Sigmoid colon (tissue), 7 donors: ENCODE data around the gene SEC63. TPM values are rescaled to one million over a fixed set of nuclear protein-coding genes. Genes with fewer than 3 reads are reported as not detected.

ENCODE experiments used
- DNase-seq: peaks from one replicate; pipeline ENCODE4 v3.0.0-alpha.2; 2019
- H3K27ac ChIP-seq, 4 donors: fragments of 200-600 bp; sonication (generic); one replicate each; pipeline ENCODE4 v1.5.1; 2016 to 2019; ENCODE audit warnings: mild to moderate bottlenecking in 1 of 4
- H3K27me3 ChIP-seq, 3 donors: fragments of 200-600 bp; sonication (generic); one replicate each; pipeline ENCODE4 v1.5.1; 2019; ENCODE audit warnings: mild to moderate bottlenecking in 1 of 3
- H3K36me3 ChIP-seq, 4 donors: fragments of 200-600 bp; sonication (generic); one replicate each; pipeline ENCODE4 v1.5.1; 2016 to 2019
- H3K4me1 ChIP-seq, 4 donors: fragments of 200-600 bp; sonication (generic); one replicate each; pipeline ENCODE4 v1.5.1; 2017 to 2019
- H3K4me3 ChIP-seq, 4 donors: fragments of 200-600 bp; sonication (generic); one replicate each; pipeline ENCODE4 v1.5.1; 2017 to 2019; ENCODE audit warnings: mild to moderate bottlenecking in 2 of 4, moderate library complexity in 1 of 4
- H3K9me3 ChIP-seq, 4 donors: fragments of 200-600 bp in 3 of 4; sonication (generic) in 3 of 4; one replicate each; pipeline versions ENCODE4 v1.5.1 to v1.6.1; 2013 to 2019
- CTCF ChIP-seq, 4 experiments: fragments of 450-650 bp in 3 of 4; fragments of 200-600 bp in 1 of 4; IDR thresholded peaks; one replicate each; pipeline ENCODE4 v1.5.1; 2016 to 2019; ENCODE audit warnings: antibody characterized with exemption in 4 of 4, mild to moderate bottlenecking in 3 of 4, moderate library complexity in 2 of 4
- EP300 ChIP-seq, 4 donors: sonication (generic); formaldehyde crosslinking; IDR thresholded peaks; one replicate each; pipeline ENCODE4 v1.6.1; 2017; ENCODE audit warnings: antibody characterized with exemption in 4 of 4
- POLR2A ChIP-seq, 2 donors: fragments of 450-650 bp; IDR thresholded peaks; one replicate each; pipeline ENCODE4 v1.6.1; 2016; ENCODE audit warnings: antibody characterized with exemption in 2 of 2, mild to moderate bottlenecking in 2 of 2, moderate library complexity in 2 of 2
- POLR2AphosphoS5 ChIP-seq, 4 donors: sonication (generic); formaldehyde crosslinking; IDR thresholded peaks; one replicate each; pipeline ENCODE4 v1.6.1; 2017; ENCODE audit warnings: antibody characterized with exemption in 4 of 4
- WGBS, 2 donors: extraction: QIAGEN DNeasy Blood & Tissue Kit; methylation state at CpG; one replicate each; pipeline ENCODE4 v1.1.7; 2013; 5-methylcytosine and 5-hydroxymethylcytosine counted together
- intact Hi-C: fragments of 100-400 bp; cut with DNase I; formaldehyde crosslinking; loops from one replicate; pipeline ENCODE4 v1.15.1; 2023
- polyA plus RNA-seq, 3 donors: library from polyadenylated mRNA; stranded (reverse); fragments of 200-250 nt; gene quantifications; one replicate each; pipeline ENCODE4 v1.2.3, GENCODE V29; 2013
- total RNA-seq, 4 donors: library from RNA; depleted of rRNA; stranded (reverse); fragments of >200 nt; gene quantifications; one replicate each; pipeline ENCODE4 v1.1.0, GENCODE V29; 2016
- donor health status: healthy with polysubstance abuse.
- donor health status: Bipolar disorder and iron deficiency.
- donor health status: healthy.

Gene SEC63
- total RNA-seq (10 to 100 TPM; 31.7 to 44.9 (median 33.9) TPM), polyA plus RNA-seq (10 to 100 TPM in 1 of 3 donors, 1 to 10 TPM in 2; 4.9 to 25.6 (median 7.2) TPM)

- TF ChIP-seq EP300 (IDR thresholded peaks at IDR 0.05), result no peak
- TF ChIP-seq POLR2AphosphoS5 (IDR thresholded peaks at IDR 0.05), result peak; percentile 90 to 96 (median 94)
- TF ChIP-seq CTCF (IDR thresholded peaks at IDR 0.05), result no peak
- TF ChIP-seq POLR2A (IDR thresholded peaks at IDR 0.05), result peak; percentile 86 to 87
- Histone ChIP-seq H3K27me3 (no peaks in the 10 kb centered on the region), H3K27ac (peak within 1 kb of the TSS; percentile 87 to 95 (median 92)), H3K36me3 (no peaks in the 10 kb centered on the region), H3K4me1 (peaks cover 0 to 32% (median 30%) of the 10 kb centered on the region in 4 donors), H3K9me3 (no peaks in the 10 kb centered on the region), H3K4me3 (peak within 1 kb of the TSS; percentile 79 to 92 (median 90))
- WGBS, 2 donors, result 0% methylated on average over 69 of the region's 69 CpGs
- DNase-seq, result peak; percentile 98
- intact Hi-C loops, result loop anchor here (2.0 to 5.0 kb wide), 4 partner anchors 117 to 1134 kb away; partner anchors contain the start of genes OSTM1, SESN1 and SNX3
These were observed at the start of gene SEC63 for GRCh38 chr6:107957909-107958688. TSS of gene SEC63 (minus strand) at chr6:107958208. CDS start at chr6:107958009, 199 bp downstream.

- WGBS, 2 donors, result 88 to 92% methylated on average over 3 of the region's 3 CpGs
These were observed 48.0 kb upstream of the SEC63 start for GRCh38 chr6:108005961-108006360.

GRCh38 chr6:108004861-108005260 is 46.9 kb upstream of the SEC63 start:
- Histone ChIP-seq H3K27me3 (no peaks in the 10 kb centered on the region), H3K36me3 (no peaks in the 10 kb centered on the region), H3K27ac (no peak overlapping the region), H3K4me3 (no peak overlapping the region), H3K4me1 (no peaks in the 10 kb centered on the region), H3K9me3 (peaks cover 0 to 6% (median 3%) of the 10 kb centered on the region in 4 donors)
- TF ChIP-seq EP300 (IDR thresholded peaks at IDR 0.05) (no peak), CTCF (IDR thresholded peaks at IDR 0.05) (no peak)
- intact Hi-C loops, result no loop called here
- DNase-seq, result no peak
- 95 to 97% methylated on average over 15 of the region's 15 CpGs for WGBS, 2 donors

More at GRCh38 chr6:108005961-108006360, 48.0 kb upstream of the SEC63 start:
- Histone ChIP-seq H3K27ac (no peak overlapping the region), H3K9me3 (peaks cover 0 to 7% (median 3%) of the 10 kb centered on the region in 4 donors), H3K4me3 (no peak overlapping the region), H3K36me3 (no peaks in the 10 kb centered on the region), H3K27me3 (no peaks in the 10 kb centered on the region), H3K4me1 (no peaks in the 10 kb centered on the region)
- intact Hi-C loops, result no loop called here
- no peak for TF ChIP-seq POLR2A (IDR thresholded peaks at IDR 0.05)
- no peak for TF ChIP-seq POLR2AphosphoS5 (IDR thresholded peaks at IDR 0.05)
- TF ChIP-seq EP300 (IDR thresholded peaks at IDR 0.05), result no peak
- TF ChIP-seq CTCF (IDR thresholded peaks at IDR 0.05), result no peak
- no peak for DNase-seq

- no peaks in the 10 kb centered on the region for H3K36me3 ChIP-seq
- WGBS, 2 donors, result 13 to 54% methylated on average over 9 of the region's 9 CpGs
- TF ChIP-seq EP300 (IDR thresholded peaks at IDR 0.05) (no peak), POLR2A (IDR thresholded peaks at IDR 0.05) (no peak), CTCF (IDR thresholded peaks at IDR 0.05) (no peak), POLR2AphosphoS5 (IDR thresholded peaks at IDR 0.05) (no peak)
- no peak overlapping the region for H3K27ac ChIP-seq
- H3K9me3 ChIP-seq, result no peaks in the 10 kb centered on the region
- no peaks in the 10 kb centered on the region for H3K4me1 ChIP-seq
- no peaks in the 10 kb centered on the region for H3K27me3 ChIP-seq
- intact Hi-C loops, result no loop called here
- no peak for DNase-seq
- H3K4me3 ChIP-seq, result no peak overlapping the region
These were observed 44.6 kb upstream of the SEC63 start for GRCh38 chr6:108002365-108003221.
